Amniotic epithelial cell (primary cell): ENCODE measurements around the gene MAP3K3.
A peak's percentile ranks its signal among the peaks of the same experiment; 100 is the strongest.

Experiments
- DNase-seq: peaks from one replicate; pipeline ENCODE4 v3.0.0-alpha.2; 2010; ENCODE audit warnings: low read depth

Gene MAP3K3

GRCh38 chr17:63694229-63694949 is 72.2 kb downstream of the MAP3K3 start:
- no peak for DNase-seq

DNA sequence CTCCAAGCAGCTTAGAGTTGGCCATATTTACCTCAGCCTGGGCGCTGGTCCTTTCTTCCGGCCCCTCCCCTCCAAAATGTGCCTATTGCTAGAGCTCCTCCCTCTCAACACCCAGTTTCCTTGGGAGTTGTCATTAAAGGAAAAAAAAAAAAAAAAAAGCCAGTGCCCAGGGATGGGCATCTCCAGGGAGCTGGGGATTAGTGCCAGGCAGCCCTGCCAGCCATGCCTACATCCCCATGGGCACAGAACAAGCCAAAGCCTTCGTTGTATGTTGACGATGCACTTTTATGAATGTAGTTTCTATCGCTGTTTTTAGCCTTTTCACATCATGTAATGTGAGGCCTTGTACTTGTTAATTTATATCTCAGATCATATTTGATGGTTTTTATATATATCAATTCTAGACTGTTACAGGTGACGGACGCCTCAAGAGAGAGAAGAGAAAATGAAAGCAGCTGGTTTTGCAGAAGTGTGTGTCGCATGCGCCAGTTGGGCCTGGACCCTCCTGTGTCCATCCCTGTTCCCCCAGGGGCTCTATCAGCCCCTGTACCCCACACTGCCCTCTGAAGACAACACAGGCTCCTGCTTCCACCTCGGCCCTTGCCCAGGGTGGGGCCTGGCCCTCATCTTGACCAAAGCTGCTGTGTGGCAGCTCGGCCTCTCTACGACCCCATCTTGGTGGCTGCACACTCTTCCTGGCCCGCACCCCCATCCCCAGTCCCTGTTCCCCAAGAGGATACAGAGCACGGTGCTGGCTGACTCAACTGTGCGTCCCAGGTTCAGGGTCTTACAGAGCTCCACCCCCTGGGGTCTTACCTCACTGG is 72.9 kb downstream of the MAP3K3 start:
- no peak for DNase-seq

DNA sequence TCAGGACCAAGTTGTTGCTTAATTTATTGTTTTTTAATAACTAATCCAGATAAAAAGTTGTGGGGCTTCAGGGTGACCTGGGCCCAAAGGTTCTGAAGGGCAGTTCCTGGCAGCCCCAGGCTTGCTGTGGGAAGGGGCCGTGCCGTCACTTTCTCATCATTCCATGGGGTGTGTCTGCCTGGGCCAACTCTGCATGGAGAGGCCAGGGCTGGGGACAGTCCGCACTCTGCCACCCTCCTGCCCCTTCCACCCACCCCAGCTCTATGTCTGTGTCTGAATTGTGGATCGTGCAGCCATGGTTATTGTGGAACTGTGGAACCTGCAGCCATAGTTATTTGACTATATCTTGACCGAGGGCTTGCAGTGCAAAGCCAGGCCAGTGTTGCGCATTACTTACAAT is 73.7 kb downstream of the MAP3K3 start:
- DNase-seq = no peak

DNA sequence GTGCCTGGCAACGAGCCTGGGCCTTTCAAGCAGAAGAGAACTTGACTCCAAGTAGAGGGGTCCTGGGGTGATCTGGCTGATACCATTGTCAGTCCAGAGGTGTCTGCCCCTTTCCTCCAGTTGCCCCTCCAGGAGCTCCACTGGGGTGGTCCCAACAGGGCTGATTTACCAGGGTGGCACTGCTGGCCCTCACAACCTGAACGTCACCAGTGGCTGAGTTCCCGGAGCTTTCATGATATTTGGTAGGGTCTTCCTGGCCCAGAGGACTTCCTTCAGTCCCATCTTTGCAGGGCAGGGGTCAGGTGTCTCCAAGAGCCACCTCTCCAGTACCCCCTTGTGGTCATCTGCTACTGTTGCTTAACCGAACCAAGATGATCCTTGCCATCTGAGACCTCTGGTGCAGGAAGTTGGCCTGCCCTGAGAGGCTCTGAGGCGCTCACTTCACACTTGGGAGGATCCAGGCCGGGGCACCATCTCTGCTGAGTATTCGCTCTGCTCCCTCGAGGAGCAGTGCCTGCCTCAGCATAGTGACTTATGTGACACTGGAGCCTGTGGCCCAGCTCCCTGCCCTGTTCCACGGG is 74.3 kb downstream of the MAP3K3 start:
- peak; percentile 36 for DNase-seq

- DNase-seq = no peak
Measured at GRCh38 chr17:63697341-63698286, 75.4 kb downstream of the MAP3K3 start.

DNA sequence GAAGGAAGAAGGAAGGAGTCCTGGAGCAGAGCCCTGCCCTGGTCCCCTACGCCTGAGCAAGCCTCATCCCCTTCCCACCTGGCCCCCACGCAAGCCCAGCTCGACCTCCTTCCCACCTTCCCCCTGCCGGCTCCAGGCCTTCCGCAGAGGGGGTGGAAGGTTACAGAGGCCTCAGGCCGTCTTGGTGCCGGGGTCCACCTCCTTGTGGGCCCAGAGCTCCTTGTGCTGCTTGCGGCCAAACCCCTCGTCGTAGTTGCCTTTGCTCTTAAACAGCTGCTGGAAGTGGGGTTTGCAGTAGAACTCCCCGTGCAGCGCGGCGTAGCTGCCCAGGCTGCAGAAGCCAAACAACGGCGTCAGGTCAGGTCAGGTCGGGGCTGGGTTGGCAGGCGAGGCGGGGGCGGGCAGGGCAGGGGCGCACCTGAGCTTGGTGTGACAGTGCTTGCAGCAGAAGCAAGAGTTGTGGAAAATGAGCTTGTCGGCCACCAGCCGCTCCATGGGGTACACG is 76.2 kb downstream of the MAP3K3 start:
- DNase-seq = no peak

- no peak for DNase-seq
Measured at GRCh38 chr17:63698886-63699637, 76.8 kb downstream of the MAP3K3 start.

DNA sequence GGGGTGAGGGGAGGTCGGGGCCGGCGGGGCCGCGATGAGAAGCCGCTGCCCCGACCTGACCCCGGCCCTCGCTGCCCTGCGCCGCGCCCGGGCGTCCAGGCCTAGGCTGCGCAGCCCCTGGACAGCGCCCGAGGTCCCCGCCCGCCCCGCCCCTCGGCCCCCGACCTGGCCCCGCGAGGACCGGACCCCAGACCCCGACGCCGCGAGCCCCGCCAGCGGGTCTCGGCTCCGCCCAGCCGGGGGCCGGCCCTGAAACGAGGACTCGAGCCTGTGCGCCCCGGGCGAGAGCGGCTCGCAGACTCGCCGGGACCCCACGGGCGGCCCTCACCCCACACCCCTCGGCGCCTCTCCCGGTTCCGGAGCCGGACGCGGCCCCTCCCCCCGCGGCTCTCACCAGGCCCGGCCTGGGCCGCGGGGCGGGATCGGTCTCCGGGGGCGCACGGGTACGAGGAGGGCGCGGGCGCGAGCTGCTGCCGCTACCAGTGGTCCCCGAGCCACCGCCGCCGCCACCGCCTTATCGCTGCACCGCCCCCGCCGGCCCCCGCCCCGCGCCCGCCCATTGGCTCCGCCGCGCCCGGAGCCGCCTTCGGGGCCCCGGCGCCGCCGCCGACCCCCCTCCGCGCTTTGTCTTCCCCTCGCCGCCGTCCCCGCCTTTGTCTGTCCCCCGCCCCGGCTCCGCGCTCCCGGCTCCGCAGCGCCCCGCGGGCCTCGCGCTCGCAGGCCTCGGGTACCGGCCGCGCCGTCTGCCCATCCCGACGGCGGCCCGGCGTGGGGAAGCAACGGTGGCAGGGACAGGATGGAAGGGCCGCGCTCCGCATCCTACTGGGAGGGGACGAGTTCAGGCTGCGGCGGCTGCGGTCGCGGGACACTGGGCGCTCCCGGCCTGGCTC is 77.7 kb downstream of the MAP3K3 start, which contains the start of gene LIMD2:
TSS of gene LIMD2 (minus strand) at position 488 of the 890 bp plus-strand sequence. CDS start 827 bp downstream, outside the sequence.
- DNase-seq = no peak

- DNase-seq = peak; percentile 49
Measured at GRCh38 chr17:63700528-63701455, 78.6 kb downstream of the MAP3K3 start.

DNA sequence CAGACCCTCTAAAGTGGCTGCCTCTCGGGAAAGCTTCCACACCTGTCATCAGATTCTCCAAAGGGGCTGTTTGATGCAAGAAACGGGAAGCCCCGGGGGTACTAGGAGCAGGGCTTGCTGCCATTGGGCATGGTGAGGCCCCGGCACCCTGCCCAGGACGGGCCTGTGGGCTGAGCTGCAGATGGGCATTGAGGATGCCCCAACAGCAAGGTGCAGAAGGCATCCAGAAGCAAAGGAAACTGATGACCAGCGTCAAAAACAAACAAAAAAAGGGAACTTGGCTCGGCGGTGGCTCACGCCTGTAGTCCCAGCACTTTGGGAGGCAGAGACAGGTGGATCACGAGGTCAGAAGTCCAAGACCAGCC is 79.2 kb downstream of the MAP3K3 start:
- DNase-seq = no peak

DNA sequence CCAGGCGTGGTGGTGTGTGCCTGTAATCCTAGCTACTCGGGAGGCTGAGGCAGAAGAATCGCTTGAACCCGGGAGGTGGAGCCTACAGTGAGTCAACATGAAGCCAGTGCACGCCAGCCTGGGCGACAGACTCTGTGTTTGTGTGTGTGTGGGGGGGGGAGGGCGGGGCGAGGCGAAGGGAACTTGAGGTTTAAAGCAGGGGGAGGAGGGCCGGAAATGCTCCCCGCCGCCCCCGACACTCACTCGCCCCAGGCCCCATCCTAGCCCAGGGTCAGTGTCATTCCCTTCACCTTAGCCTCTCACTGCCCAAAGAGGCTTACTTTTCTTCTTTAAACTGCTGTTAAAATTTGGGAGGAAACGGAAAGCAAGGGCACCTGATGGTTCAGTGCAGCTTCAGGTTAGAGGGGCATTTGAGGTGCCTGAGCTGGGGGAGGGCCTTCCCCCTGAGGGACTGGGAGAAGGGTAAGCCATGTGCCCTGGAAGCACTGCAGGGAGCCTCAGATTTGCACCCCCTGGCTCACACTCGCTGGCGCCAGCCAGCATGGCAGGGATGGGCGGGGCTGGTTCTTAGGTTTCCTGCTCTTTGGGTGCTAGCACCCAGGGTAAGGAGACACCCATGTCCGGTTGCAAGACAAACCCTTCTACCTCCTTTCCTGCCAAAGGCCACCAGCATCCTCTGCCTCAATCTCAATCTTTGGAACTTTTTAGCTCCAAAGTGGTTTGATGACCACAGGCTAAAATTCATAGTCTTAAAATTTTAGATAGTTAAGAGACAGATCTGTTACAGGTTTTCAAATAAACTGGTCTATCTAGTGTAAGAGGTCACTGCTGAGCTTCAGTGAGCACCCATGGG is 79.9 kb downstream of the MAP3K3 start:
- no peak for DNase-seq

GRCh38 chr17:63702721-63703015 is 80.5 kb downstream of the MAP3K3 start:
- DNase-seq = no peak

DNA sequence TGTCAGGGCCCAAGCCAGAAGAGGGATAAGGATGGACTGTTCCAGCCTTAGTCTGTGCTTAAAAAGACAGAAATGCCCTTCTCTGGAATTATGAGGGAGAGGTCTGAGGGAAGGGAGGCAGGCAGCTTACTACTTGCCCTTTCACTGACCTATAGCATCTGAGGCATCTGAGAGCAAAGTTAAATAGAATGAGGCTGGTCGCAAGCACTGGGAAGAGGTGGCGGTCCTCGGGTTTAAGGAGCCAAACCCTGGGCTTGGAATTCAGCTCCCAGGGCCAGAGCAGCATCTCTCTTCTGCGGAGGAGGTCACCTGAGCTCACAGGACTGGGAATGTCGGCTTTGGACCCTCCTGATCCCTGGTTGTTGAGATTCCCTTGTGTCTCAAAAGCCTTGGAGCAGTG is 80.8 kb downstream of the MAP3K3 start:
- no peak for DNase-seq

GRCh38 chr17:63703556-63704258 is 81.5 kb downstream of the MAP3K3 start:
- DNase-seq = no peak

DNA sequence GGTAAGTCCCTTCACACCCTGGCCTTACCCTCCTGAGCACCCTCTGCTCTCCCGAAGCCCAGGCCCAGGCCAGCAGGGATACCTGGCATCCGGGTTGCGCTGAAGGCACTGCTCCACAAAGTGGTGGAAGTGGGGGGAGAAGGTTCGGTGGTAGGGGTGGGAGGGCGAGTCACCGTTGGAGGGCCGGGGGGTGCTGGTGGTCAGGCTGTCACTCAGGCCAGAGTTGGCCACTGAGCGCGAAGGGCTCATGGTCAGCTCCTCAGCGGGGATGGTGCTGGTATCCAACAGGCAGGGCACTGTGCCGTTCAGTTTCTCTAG is 82.0 kb downstream of the MAP3K3 start:
- no peak for DNase-seq

- no peak for DNase-seq
Measured at GRCh38 chr17:63704836-63705235, 82.6 kb downstream of the MAP3K3 start.

DNA sequence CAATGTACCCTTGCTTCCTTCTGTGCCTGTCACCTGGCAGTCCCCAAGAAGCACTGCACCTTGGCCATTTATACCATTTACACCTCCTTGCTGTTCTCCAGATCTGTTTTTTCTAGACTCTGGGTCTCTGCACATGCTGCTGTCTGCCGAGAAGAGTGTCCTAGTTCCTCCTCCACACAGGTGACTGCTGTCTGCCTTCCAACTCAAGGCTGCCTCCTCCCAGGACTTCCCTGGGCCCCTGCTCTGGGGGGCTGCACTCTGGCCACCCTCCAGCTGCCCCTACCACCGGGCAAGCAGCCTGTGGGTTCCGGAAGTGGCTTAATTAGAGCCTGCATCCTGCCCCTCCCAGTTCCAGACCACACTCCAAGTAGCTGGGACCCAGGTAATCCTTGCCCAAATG is 83.4 kb downstream of the MAP3K3 start:
- DNase-seq = no peak
